HUES48 (cell line): ENCODE results near the gene PRKCA.

Source experiments
- H3K27ac ChIP-seq: one replicate; pipeline ENCODE4 v1.7.0; 2013; ENCODE audit warnings: low read depth, low read length, inconsistent platforms
- H3K27me3 ChIP-seq: 2 replicates; pipeline ENCODE4 v1.6.1; 2013; ENCODE audit warnings: mild to moderate bottlenecking, low read length; ENCODE audit not compliant: control insufficient read depth, insufficient read depth
- H3K36me3 ChIP-seq: 2 replicates; pipeline ENCODE4 v1.6.1; 2013; ENCODE audit warnings: low read length; ENCODE audit not compliant: control insufficient read depth, insufficient read depth
- H3K4me1 ChIP-seq: 2 replicates; pipeline ENCODE4 v1.6.1; 2013; ENCODE audit warnings: mild to moderate bottlenecking, low read length; ENCODE audit not compliant: control insufficient read depth, insufficient read depth
- H3K4me3 ChIP-seq: 2 replicates; pipeline ENCODE4 v1.5.1; 2013; ENCODE audit warnings: mild to moderate bottlenecking, low read depth, low read length
- H3K9ac ChIP-seq: 2 replicates; pipeline ENCODE4 v1.6.1; 2013; ENCODE audit warnings: mild to moderate bottlenecking, low read depth, low read length, moderate library complexity
- H3K9me3 ChIP-seq: 2 replicates; pipeline ENCODE4 v1.6.1; 2013; ENCODE audit warnings: low read length; ENCODE audit not compliant: control insufficient read depth, insufficient read depth

PRKCA gene

DNA sequence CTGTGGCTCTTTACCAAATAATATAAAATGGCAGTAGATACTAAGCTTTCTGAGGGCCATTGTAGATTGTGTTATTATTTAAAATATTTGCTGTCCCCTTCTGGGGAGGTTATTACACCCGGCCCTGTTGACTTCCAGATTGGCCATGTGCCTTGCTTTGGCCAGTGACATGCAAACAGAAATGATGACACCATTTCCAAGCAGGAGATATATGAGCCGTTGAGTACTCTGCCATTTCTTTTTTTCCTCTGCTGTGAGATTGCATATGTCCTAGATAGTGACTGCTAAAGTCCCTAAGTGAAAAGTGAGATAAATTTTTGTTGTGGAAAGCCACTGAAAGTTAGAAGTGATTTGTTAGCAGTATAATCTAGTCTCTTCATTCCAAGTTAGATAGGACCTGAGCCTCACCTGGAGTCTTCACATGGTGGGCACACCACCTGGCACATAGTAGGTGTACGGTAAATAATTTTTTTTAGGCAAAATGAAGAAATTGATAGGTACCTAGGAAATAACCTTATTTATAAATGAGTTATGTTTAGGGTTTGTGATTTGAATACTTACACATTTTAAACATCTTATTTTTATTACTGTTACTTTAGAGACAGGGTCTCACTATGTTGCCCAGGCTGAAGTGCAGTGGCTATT is 328.5 kb downstream of the PRKCA start:
- Histone ChIP-seq H3K4me1 (no peaks in the 10 kb centered on the region), H3K36me3 (no peaks in the 10 kb centered on the region), H3K9me3 (no peaks in the 10 kb centered on the region), H3K27me3 (no peaks in the 10 kb centered on the region), H3K27ac (no peak overlapping the region), H3K4me3 (no peak overlapping the region), H3K9ac (no peak overlapping the region)

DNA sequence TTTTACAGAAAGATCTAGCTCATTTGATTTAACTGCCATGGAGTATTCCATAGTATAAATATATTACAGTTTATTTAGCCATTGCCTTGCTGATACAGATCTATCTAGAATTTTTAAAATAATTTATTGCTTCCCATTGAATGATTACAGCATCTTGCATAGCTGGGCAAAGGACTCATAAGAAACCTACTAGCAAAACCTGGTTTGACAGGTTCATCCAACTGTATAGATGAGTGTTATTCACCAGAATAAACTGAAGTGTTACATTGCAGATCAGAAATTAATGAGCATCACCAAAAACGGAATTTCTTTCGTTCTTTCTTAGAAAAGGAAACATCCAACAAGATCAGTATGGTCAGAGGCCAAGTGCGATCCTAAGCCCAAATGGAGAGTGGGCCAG is 330.3 kb downstream of the PRKCA start:
- Histone ChIP-seq H3K9ac (no peak overlapping the region), H3K27me3 (no peaks in the 10 kb centered on the region), H3K27ac (no peak overlapping the region), H3K9me3 (no peaks in the 10 kb centered on the region), H3K4me3 (no peak overlapping the region), H3K4me1 (no peaks in the 10 kb centered on the region), H3K36me3 (no peaks in the 10 kb centered on the region)

DNA sequence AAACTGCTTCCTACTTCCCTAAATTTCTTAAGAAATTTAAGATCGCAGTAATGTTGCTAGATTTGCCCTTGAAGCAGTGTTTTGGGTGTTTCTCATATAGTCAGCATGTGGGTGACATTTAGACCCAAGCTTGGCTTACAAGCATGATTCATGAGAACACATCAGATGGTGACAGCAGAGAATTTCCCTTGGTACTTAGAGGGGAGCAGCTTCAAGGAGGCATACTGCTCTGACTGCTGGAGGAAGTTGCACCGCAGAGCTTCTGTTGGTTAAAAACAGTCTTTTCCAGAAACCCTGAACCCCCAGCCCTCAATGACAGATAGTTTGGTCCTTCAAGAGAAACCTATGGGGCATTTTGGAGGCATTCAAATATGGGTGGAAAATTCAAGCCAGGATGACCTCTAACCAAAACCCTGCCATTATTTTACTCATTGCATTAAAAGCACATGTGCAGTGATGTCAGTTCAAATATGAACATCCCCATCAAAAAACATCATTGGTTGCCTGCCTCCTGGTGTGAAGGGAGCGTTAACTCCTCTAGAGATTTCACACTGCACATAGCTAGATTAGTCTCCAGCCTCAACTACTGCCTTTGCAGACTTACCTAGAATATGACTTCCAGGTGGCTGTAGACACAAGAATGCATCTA is 331.0 kb downstream of the PRKCA start:
- H3K9ac ChIP-seq = no peak overlapping the region
- H3K36me3 ChIP-seq = no peaks in the 10 kb centered on the region
- no peaks in the 10 kb centered on the region for H3K4me1 ChIP-seq
- no peak overlapping the region for H3K4me3 ChIP-seq
- no peaks in the 10 kb centered on the region for H3K27me3 ChIP-seq
- no peak overlapping the region for H3K27ac ChIP-seq
- H3K9me3 ChIP-seq = no peaks in the 10 kb centered on the region

DNA sequence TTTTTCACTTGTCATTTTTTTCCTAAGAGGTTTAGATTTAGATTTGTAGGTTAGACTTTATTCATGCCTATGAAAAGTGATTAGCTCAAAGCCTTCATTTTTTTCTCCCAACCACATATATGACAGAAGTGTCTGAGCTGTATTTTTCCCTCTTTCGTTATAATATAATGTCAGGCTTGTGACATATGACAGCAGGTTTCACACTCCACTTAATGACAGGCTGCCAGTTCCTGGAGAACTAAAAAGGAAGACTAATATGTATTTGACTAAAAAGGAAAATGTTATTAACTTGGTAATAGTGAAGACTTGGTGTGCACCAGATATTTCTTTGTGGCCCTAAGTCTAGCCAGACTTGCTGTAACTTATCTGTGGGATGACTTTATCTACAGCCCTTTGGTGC is 331.8 kb downstream of the PRKCA start:
- no peaks in the 10 kb centered on the region for H3K27me3 ChIP-seq
- no peaks in the 10 kb centered on the region for H3K4me1 ChIP-seq
- H3K36me3 ChIP-seq = no peaks in the 10 kb centered on the region
- H3K4me3 ChIP-seq = no peak overlapping the region
- no peak overlapping the region for H3K27ac ChIP-seq
- no peaks in the 10 kb centered on the region for H3K9me3 ChIP-seq
- no peak overlapping the region for H3K9ac ChIP-seq

DNA sequence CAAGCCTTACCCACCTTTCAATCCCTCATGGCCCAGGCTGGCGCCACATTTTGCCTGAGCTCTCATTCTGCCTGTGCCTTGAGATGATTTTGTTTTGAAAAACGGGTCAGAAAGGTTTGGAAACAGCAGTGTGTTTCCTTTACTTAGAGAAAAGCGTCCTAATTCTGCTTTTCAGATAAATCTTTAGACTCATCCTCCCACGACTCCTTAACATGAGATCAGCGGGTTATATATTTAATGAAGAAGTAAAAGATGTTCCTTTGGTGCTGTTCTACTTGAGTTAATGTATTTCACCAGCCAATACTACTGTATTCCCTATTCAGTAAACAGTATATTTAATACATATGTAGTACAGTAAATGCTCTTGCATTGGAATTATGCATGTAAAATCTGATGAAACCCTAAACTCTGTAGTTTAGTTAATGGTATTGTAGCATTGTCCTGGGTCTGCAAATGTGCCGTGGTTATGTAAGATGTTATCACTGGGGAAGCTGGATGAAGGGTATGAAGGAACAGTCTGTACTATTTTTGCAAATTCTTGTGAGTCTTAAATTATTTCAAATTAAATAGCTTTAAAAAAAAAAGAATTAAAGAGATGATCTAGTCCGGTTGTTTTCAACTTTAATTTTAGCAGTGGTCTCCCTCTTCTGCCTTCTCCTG is 333.1 kb downstream of the PRKCA start:
- Histone ChIP-seq H3K9me3 (no peaks in the 10 kb centered on the region), H3K4me1 (no peaks in the 10 kb centered on the region), H3K27me3 (no peaks in the 10 kb centered on the region)

DNA sequence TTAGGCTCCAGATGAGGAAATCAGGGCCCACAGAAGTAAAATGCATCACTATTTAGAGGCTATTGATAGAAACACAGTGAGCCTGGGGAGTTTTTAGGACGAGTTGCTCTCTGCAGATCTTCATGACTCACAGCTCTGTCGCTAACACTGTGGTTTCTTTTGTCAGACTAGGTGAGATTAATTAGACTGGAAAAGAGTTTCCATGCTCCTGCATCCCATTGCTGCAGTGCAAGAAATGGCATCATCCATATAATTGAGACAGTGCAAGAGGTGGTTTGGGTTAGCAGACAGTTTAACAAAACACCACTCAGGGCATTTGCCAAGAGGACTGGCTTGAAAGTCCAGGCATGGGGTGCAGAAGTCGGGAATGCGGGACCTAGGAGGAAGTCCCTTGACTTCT is 333.7 kb downstream of the PRKCA start:
- Histone ChIP-seq H3K4me1 (no peaks in the 10 kb centered on the region), H3K9me3 (no peaks in the 10 kb centered on the region), H3K27ac (no peak overlapping the region)

More for the DNA sequence above, 333.1 kb downstream of the PRKCA start:
- H3K9ac ChIP-seq = no peak overlapping the region
- H3K36me3 ChIP-seq = no peaks in the 10 kb centered on the region
- H3K27ac ChIP-seq = no peak overlapping the region
- no peak overlapping the region for H3K4me3 ChIP-seq

DNA sequence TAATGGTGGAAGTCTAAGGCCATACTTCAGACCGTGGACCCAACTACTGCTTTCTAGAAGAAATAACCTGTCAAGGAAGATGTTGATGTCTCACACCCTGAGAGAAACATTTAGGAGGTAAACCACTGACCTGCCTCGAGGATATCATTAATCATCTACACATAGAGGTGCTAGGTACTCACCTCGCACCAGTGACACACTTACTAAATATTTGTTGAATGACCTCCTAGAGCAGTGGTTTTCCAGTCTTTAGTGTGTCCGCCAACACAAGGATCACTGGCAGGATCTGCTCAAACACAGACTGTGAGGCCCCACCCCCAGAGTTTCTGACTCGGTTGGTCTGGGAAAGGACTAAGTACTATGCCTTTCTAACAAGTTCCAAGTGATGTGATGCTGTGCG is 335.1 kb downstream of the PRKCA start:
- Histone ChIP-seq H3K4me3 (no peak overlapping the region), H3K27ac (no peak overlapping the region), H3K4me1 (no peaks in the 10 kb centered on the region), H3K9ac (no peak overlapping the region), H3K36me3 (no peaks in the 10 kb centered on the region), H3K27me3 (no peaks in the 10 kb centered on the region), H3K9me3 (no peaks in the 10 kb centered on the region)

More for the DNA sequence above, 333.7 kb downstream of the PRKCA start:
- Histone ChIP-seq H3K9ac (no peak overlapping the region), H3K36me3 (no peaks in the 10 kb centered on the region), H3K4me3 (no peak overlapping the region), H3K27me3 (no peaks in the 10 kb centered on the region)

DNA sequence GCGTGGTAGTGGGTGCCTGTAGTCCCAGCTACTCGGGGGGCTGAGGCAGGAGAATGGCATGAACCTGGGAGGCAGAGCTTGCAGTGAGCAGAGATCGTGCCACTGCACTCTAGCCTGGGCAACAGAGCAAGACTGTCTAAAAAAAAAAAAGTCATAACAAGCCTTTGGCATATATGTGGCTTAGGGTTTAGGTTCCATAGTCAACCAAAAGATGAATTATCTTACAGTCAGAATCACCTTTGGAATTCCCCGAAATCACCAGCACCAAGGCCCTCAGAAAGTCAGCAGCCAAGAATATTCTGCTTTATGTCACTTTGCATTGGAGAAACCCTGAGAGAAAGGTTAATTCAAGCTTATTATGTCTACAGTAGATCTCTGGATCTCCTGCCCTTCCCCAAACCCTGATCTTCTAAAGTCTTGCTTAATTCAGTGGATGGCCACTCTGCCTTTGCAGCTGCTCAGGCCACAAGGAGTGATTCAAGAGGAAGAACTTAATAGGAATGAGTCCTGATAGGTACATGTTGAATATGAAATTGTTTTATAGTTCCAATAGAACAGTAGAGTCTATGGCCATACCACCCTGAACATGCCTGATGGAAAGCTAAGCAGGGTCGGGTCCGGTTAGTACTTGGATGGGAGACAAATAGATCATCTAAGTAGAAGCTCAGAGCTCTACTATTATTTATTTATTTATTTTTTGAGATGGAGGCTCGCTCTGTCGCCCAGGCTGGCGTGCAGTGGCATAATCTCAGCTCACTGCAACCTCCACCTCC is 336.5 kb downstream of the PRKCA start:
- H3K9me3 ChIP-seq = no peaks in the 10 kb centered on the region
- H3K4me3 ChIP-seq = no peak overlapping the region
- no peak overlapping the region for H3K27ac ChIP-seq
- peaks cover 4% of the 10 kb centered on the region for H3K4me1 ChIP-seq
- H3K36me3 ChIP-seq = no peaks in the 10 kb centered on the region
- no peak overlapping the region for H3K9ac ChIP-seq
- H3K27me3 ChIP-seq = no peaks in the 10 kb centered on the region

DNA sequence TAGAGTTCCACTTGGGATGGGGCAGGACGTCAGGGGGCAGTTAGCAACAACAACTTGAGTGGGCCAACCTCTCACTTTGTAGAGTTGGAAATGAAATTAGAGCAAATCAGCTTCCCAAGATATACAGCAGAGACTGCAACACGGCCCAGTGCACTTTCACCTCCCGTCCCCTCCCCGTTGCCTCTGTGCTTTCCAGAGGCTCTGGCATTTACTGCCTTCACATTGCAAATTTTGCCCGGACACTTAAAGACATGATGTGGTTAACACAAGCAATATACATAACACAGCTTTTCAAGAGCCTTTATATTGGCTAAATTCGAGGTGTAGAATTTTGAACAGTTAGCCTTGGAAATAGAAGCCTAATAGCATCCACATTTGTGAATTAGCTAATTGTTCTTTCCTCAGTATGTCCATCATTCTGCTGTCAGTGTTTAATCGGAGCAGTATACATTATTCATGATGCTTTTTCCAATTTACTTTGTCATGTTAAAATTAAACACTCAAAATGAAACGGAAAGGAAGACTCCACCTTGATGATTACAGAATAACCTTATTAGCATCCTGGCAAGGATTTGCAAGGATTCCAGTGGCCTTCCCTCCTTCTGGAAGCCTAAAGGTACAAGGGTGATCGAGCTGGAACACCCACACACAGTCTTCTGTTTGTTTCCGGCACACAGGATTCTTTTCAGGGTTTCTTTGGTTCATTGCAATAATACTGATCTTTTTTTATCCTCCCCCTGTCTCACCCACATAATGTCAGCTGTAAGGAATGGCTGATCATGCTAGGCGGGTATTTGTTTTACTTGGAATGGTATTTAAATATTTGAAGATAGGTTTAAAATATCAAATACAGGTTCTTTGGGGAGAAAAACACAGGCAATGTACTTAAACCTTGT is 341.6 kb downstream of the PRKCA start:
- H3K36me3 ChIP-seq = 0 out of 2 replicates have a peak, but pooled peaks cover 3% of the 10 kb centered on the region
- peaks cover 16% of the 10 kb centered on the region for H3K4me1 ChIP-seq
- no peak overlapping the region for H3K9ac ChIP-seq
- H3K9me3 ChIP-seq = no peaks in the 10 kb centered on the region
- no peaks in the 10 kb centered on the region for H3K27me3 ChIP-seq
- H3K4me3 ChIP-seq = no peak overlapping the region
- H3K27ac ChIP-seq = no peak overlapping the region

DNA sequence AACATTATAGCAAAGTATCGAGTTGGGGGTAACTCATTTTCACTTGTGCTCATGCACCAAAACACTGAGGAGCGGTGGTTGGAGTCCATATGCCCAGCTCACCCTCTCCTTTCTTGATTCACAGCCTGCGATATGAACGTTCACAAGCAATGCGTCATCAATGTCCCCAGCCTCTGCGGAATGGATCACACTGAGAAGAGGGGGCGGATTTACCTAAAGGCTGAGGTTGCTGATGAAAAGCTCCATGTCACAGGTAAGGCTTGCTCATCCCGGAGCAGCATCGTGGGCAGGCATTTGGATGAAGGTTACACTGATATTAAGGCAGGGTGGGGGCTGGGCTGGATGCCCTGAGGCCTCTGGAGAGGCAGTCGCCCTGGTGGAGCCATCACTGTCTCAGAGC is 342.8 kb downstream of the PRKCA start:
- 0 out of 2 replicates have a peak, but pooled peaks cover 3% of the 10 kb centered on the region for H3K36me3 ChIP-seq
- H3K9ac ChIP-seq = no peak overlapping the region
- H3K4me3 ChIP-seq = no peak overlapping the region
- no peaks in the 10 kb centered on the region for H3K27me3 ChIP-seq
- H3K9me3 ChIP-seq = no peaks in the 10 kb centered on the region
- H3K27ac ChIP-seq = no peak overlapping the region
- peaks cover 16% of the 10 kb centered on the region for H3K4me1 ChIP-seq
